ENCODE measurements around the gene FOXL2. TPM values are rescaled to one million over a fixed set of nuclear protein-coding genes. Genes with fewer than 3 reads are reported as not detected.

The FOXL2 gene
- total and polyA plus RNA-seq, 9 of the 15 experiments (the other 6 are each of a cell fraction or from before 2014, with no cell fraction given): 0.27 to 22.1 (median 3.2) TPM

GRCh38 chr3:138914870-138915502 lies 32.0 kb downstream of the FOXL2 start (continued):
- TF ChIP-seq UBTF (IDR thresholded peaks at IDR 0.05; ENCODE audit: borderline replicate concordance in 1 of 2, low read depth in 2 of 2, low read length in 2 of 2): no peak
- TF ChIP-seq ZBED1 (IDR thresholded peaks at IDR 0.05): no peak
- TF ChIP-seq CTCF (IDR thresholded peaks at IDR 0.05 in 2 of 3, conservative IDR thresholded peaks at IDR 0.05 in 1 of 3; ENCODE audit: insufficient read depth in 2 of 3, low read depth in 1 of 3, low read length in 3 of 3): no peak
- no peak for TF ChIP-seq ZNF511 (CRISPR knock-in tag; IDR thresholded peaks at IDR 0.05)
- TF ChIP-seq FOXA3 (CRISPR knock-in tag; conservative IDR thresholded peaks at IDR 0.05 in 1 of 2, IDR thresholded peaks at IDR 0.05 in 1 of 2): peak; percentile 95 to 97
- peak; percentile 69 for TF ChIP-seq TCF3 (CRISPR knock-in tag; IDR thresholded peaks at IDR 0.05)
- TF ChIP-seq ESRRB (CRISPR knock-in tag; IDR thresholded peaks at IDR 0.05; ENCODE audit: borderline replicate concordance): no peak
- TF ChIP-seq FOSL1 (tag; conservative IDR thresholded peaks at IDR 0.05): peak; percentile 93
- TF ChIP-seq PHF20 (IDR thresholded peaks at IDR 0.05; ENCODE audit: partially characterized antibody): no peak
- TF ChIP-seq SMARCA5 (IDR thresholded peaks at IDR 0.05): 0 out of 2 replicates have a peak, but pooled peaks have one; percentile 23
- no peak for TF ChIP-seq ZHX1 (conservative IDR thresholded peaks at IDR 0.05; ENCODE audit: low read length)
- TF ChIP-seq ZBTB8A (IDR thresholded peaks at IDR 0.05; ENCODE audit: partially characterized antibody): no peak
- TF ChIP-seq NFATC3 (IDR thresholded peaks at IDR 0.05): no peak
- TF ChIP-seq ARID4B (CRISPR knock-in tag; IDR thresholded peaks at IDR 0.05): no peak
- TF ChIP-seq HDAC1 (IDR thresholded peaks at IDR 0.05): peak in 1 of 2 experiments; percentile 77; a peak in 2 of 4 replicates
- peak; percentile 61 for TF ChIP-seq ATF7 (IDR thresholded peaks at IDR 0.05)
